GM23338 (cell line): ENCODE results near the gene C2orf68. TPM values are rescaled to one million over a fixed set of nuclear protein-coding genes. Genes with fewer than 3 reads are reported as not detected.

ENCODE experiments used
- ATAC-seq: fragments of 200-7000 bp; cut with Tn5 transposase; 3 replicates; pipeline ENCODE4 v1.9.1; 2020
- DNase-seq: peaks from one replicate; pipeline ENCODE4 v3.0.0-alpha.2; 2015; ENCODE audit warnings: low spot score
- H2AFZ ChIP-seq: fragments of 200-600 bp; sonication (generic); 2 replicates; pipeline ENCODE4 v1.8.0; 2016; ENCODE audit warnings: antibody characterized with exemption, mild to moderate bottlenecking, moderate library complexity
- H3F3A ChIP-seq: fragments of 200-600 bp; sonication (generic); replicated peaks from 2 replicates; pipeline ENCODE4 v1.8.0; 2017; ENCODE audit warnings: antibody characterized with exemption, mixed run types, low read depth
- H3K27ac ChIP-seq: fragments of 200-600 bp; sonication (generic); 2 replicates; pipeline ENCODE4 v1.6.1; 2016; ENCODE audit warnings: low read depth
- H3K27me3 ChIP-seq: fragments of 200-600 bp; sonication (generic); 2 replicates; pipeline ENCODE4 v1.8.0; 2016; ENCODE audit warnings: mild to moderate bottlenecking, mixed run types, moderate library complexity; ENCODE audit not compliant: insufficient read depth
- H3K36me3 ChIP-seq: fragments of 200-600 bp; sonication (generic); 2 replicates; pipeline ENCODE4 v1.8.0; 2016; ENCODE audit warnings: mild to moderate bottlenecking; ENCODE audit not compliant: insufficient read depth
- H3K4me1 ChIP-seq: fragments of 200-600 bp; sonication (generic); 2 replicates; pipeline ENCODE4 v1.8.0; 2016; ENCODE audit warnings: mild to moderate bottlenecking, moderate library complexity; ENCODE audit not compliant: insufficient read depth
- H3K4me2 ChIP-seq: fragments of 200-600 bp; sonication (generic); 2 replicates; pipeline ENCODE4 v1.7.1; 2017; ENCODE audit warnings: mixed run types
- H3K4me3 ChIP-seq: fragments of 200-600 bp; sonication (generic); 2 replicates; pipeline ENCODE4 v1.6.1; 2016; ENCODE audit warnings: mixed run types
- H3K79me2 ChIP-seq: fragments of 200-600 bp; sonication (generic); replicated peaks from 2 replicates; pipeline ENCODE4 v1.8.0; 2017; ENCODE audit warnings: mild to moderate bottlenecking; ENCODE audit not compliant: insufficient read depth
- H3K9me2 ChIP-seq: fragments of 200-600 bp; sonication (generic); 2 replicates; pipeline ENCODE4 v1.8.0; 2017; ENCODE audit not compliant: insufficient read depth
- H4K20me1 ChIP-seq: fragments of 200-600 bp; sonication (generic); replicated peaks from 2 replicates; pipeline ENCODE4 v1.8.0; 2017; ENCODE audit warnings: mild to moderate bottlenecking; ENCODE audit not compliant: insufficient read depth
- H3K27ac Mint-ChIP-seq: 2 replicates; pipeline ENCODE4 v1.8.0; 2020; ENCODE audit warnings: inconsistent platforms, mild to moderate bottlenecking, moderate library complexity, mixed read lengths
- H3K27me3 Mint-ChIP-seq: 3 replicates; pipeline ENCODE4 v1.8.0; 2022; ENCODE audit warnings: low read depth, mild to moderate bottlenecking, moderate library complexity, mixed read lengths, inconsistent platforms; ENCODE audit not compliant: insufficient read depth, poor library complexity
- H3K36me3 Mint-ChIP-seq: 3 replicates; pipeline ENCODE4 v1.8.0; 2021; ENCODE audit warnings: low read depth, mild to moderate bottlenecking, inconsistent platforms, moderate library complexity, mixed read lengths
- H3K4me1 Mint-ChIP-seq: 3 replicates; pipeline ENCODE4 v1.8.0; 2020; ENCODE audit warnings: mild to moderate bottlenecking, inconsistent platforms, mixed read lengths
- H3K4me3 Mint-ChIP-seq: 3 replicates; pipeline ENCODE4 v1.8.0; 2021; ENCODE audit warnings: moderate library complexity, mild to moderate bottlenecking, inconsistent platforms, mixed read lengths
- H3K9me3 Mint-ChIP-seq: 3 replicates; pipeline ENCODE4 v1.8.0; 2020; ENCODE audit warnings: moderate library complexity, mild to moderate bottlenecking, inconsistent platforms, mixed read lengths
- EZH2phosphoT487 ChIP-seq: fragments of 200-600 bp; sonication (generic); IDR thresholded peaks from one replicate; pipeline ENCODE4 v1.8.1; 2018; ENCODE audit warnings: antibody characterized with exemption; ENCODE audit not compliant: unreplicated experiment
- JUNB ChIP-seq: IDR thresholded peaks from one replicate; pipeline ENCODE4 v1.6.1; 2016; ENCODE audit warnings: antibody characterized with exemption; ENCODE audit not compliant: unreplicated experiment
- POLR2AphosphoS5 ChIP-seq: IDR thresholded peaks from 2 replicates; pipeline ENCODE4 v1.6.1; 2016; ENCODE audit warnings: antibody characterized with exemption, low read depth
- polyA plus RNA-seq: library from polyadenylated mRNA; unstranded; fragments of >200 nt; fragmentation: Nextera tagmentation; extraction: Ambion mirVana; gene quantifications from 2 replicates; pipeline ENCODE4 v1.2.1, GENCODE V29; 2016
- total RNA-seq: library from RNA; depleted of rRNA; stranded (reverse); fragments of >200 nt; shearing (Covaris generic); gene quantifications from 2 replicates; pipeline ENCODE4 v1.2.3, GENCODE V29; 2014
- TF ChIP-seq, protein P1 (sequence below): fragments of 250-450 bp; sonication (Bioruptor Pico); IDR thresholded peaks from 2 replicates; pipeline ENCODE4 v1.5.0; 2020; ENCODE audit warnings: mild to moderate bottlenecking, moderate library complexity

Gene C2orf68
- total and polyA plus RNA-seq, 2 experiments from 2014 or later: 26.8 to 76.4 TPM

DNA sequence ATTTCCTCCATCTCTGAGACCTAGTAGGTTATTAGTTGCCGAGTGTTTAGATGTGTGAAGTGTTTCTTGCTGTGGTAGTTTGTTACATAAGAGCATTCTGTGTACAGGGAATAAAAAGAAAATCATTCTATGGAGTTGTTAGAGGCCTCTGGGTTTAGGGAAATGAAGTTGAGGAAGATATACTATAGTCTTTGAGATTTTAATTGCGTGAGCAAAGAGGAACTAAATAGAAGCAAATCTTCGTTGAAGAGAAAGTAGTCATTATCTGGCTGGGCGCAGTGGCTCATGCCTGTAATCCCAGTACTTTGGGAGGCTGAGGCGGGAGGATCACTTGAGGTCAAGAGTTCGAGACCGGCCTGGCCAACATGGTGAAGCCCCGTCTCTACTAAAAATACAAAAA, 23.1 kb upstream of the C2orf68 start (continued):
- TF ChIP-seq, protein P1, sequence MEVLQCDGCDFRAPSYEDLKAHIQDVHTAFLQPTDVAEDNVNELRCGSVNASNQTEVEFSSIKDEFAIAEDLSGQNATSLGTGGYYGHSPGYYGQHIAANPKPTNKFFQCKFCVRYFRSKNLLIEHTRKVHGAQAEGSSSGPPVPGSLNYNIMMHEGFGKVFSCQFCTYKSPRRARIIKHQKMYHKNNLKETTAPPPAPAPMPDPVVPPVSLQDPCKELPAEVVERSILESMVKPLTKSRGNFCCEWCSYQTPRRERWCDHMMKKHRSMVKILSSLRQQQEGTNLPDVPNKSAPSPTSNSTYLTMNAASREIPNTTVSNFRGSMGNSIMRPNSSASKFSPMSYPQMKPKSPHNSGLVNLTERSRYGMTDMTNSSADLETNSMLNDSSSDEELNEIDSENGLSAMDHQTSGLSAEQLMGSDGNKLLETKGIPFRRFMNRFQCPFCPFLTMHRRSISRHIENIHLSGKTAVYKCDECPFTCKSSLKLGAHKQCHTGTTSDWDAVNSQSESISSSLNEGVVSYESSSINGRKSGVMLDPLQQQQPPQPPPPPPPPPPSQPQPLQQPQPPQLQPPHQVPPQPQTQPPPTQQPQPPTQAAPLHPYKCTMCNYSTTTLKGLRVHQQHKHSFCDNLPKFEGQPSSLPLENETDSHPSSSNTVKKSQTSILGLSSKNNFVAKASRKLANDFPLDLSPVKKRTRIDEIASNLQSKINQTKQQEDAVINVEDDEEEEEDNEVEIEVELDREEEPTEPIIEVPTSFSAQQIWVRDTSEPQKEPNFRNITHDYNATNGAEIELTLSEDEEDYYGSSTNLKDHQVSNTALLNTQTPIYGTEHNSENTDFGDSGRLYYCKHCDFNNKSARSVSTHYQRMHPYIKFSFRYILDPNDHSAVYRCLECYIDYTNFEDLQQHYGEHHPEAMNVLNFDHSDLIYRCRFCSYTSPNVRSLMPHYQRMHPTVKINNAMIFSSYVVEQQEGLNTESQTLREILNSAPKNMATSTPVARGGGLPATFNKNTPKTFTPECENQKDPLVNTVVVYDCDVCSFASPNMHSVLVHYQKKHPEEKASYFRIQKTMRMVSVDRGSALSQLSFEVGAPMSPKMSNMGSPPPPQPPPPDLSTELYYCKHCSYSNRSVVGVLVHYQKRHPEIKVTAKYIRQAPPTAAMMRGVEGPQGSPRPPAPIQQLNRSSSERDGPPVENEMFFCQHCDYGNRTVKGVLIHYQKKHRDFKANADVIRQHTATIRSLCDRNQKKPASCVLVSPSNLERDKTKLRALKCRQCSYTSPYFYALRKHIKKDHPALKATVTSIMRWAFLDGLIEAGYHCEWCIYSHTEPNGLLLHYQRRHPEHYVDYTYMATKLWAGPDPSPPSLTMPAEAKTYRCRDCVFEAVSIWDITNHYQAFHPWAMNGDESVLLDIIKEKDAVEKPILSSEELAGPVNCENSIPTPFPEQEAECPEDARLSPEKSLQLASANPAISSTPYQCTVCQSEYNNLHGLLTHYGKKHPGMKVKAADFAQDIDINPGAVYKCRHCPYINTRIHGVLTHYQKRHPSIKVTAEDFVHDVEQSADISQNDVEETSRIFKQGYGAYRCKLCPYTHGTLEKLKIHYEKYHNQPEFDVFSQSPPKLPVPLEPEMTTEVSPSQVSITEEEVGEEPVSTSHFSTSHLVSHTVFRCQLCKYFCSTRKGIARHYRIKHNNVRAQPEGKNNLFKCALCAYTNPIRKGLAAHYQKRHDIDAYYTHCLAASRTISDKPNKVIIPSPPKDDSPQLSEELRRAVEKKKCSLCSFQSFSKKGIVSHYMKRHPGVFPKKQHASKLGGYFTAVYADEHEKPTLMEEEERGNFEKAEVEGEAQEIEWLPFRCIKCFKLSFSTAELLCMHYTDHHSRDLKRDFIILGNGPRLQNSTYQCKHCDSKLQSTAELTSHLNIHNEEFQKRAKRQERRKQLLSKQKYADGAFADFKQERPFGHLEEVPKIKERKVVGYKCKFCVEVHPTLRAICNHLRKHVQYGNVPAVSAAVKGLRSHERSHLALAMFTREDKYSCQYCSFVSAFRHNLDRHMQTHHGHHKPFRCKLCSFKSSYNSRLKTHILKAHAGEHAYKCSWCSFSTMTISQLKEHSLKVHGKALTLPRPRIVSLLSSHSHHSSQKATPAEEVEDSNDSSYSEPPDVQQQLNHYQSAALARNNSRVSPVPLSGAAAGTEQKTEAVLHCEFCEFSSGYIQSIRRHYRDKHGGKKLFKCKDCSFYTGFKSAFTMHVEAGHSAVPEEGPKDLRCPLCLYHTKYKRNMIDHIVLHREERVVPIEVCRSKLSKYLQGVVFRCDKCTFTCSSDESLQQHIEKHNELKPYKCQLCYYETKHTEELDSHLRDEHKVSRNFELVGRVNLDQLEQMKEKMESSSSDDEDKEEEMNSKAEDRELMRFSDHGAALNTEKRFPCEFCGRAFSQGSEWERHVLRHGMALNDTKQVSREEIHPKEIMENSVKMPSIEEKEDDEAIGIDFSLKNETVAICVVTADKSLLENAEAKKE: no peak

GRCh38 chr2:85631316-85631715, 19.4 kb upstream of the C2orf68 start:
- Histone ChIP-seq H3K27me3 (no peaks in the 10 kb centered on the region), H2AFZ (no peak overlapping the region), H3K27ac (no peak overlapping the region), H3K36me3 (peaks cover 80% of the 10 kb centered on the region), H3F3A (no peaks in the 10 kb centered on the region; the same call in 1 of the 2 replicates), H3K9me2 (no peaks in the 10 kb centered on the region), H3K79me2 (0 out of 2 replicates have a peak, but pooled peaks cover 5% of the 10 kb centered on the region), H3K4me1 (no peaks in the 10 kb centered on the region), H3K4me3 (no peak overlapping the region), H4K20me1 (peaks cover 15% of the 10 kb centered on the region), H3K4me2 (no peak overlapping the region)
- TF ChIP-seq POLR2AphosphoS5 (no peak), EZH2phosphoT487 (peak; percentile 28)
- Mint-ChIP-seq H3K4me3 (no peak overlapping the region), H3K27me3 (peaks cover 5% of the 10 kb centered on the region), H3K4me1 (no peaks in the 10 kb centered on the region), H3K9me3 (no peaks in the 10 kb centered on the region), H3K36me3 (peaks cover 85% of the 10 kb centered on the region), H3K27ac (no peak overlapping the region)
- DNase-seq: no peak
- ATAC-seq: no peak

DNA sequence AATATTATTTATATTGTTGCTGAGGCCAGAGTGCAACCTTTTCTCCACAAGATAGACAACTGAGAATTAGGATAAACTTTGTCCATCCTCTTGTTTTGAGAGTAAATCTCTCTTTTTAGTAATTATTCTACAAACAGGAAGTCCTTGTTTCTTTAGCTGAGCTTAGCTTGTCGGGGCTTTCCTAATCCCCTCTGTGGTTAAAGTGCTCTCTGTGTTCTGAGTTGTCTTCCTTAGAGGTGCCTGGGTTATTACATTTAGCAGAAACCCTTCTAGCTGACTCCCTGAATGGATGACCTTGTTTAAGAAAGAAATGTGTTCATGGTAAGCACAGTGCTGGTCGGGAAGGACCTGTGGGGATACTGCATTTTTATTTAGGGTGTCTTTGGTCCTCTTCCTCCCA, 16.8 kb upstream of the C2orf68 start:
- DNase-seq: no peak
- Mint-ChIP-seq H3K4me3 (no peak overlapping the region), H3K27ac (no peak overlapping the region), H3K4me1 (no peaks in the 10 kb centered on the region), H3K27me3 (peaks cover 11% of the 10 kb centered on the region), H3K9me3 (no peaks in the 10 kb centered on the region), H3K36me3 (peaks cover 90% of the 10 kb centered on the region)
- no peak for ATAC-seq
- Histone ChIP-seq H3K79me2 (0 out of 2 replicates have a peak, but pooled peaks cover 5% of the 10 kb centered on the region), H3K4me1 (no peaks in the 10 kb centered on the region), H3K4me3 (no peak overlapping the region), H3K36me3 (peaks cover 96% of the 10 kb centered on the region), H3F3A (no peaks in the 10 kb centered on the region), H3K4me2 (no peak overlapping the region), H3K9me2 (no peaks in the 10 kb centered on the region), H2AFZ (no peak overlapping the region), H3K27ac (no peak overlapping the region), H4K20me1 (peaks cover 5% of the 10 kb centered on the region), H3K27me3 (no peaks in the 10 kb centered on the region)
- TF ChIP-seq JUNB: no peak
- TF ChIP-seq, protein P1: no peak
